ENCODE data around the gene TMPRSS13.

TMPRSS13 gene

DNA sequence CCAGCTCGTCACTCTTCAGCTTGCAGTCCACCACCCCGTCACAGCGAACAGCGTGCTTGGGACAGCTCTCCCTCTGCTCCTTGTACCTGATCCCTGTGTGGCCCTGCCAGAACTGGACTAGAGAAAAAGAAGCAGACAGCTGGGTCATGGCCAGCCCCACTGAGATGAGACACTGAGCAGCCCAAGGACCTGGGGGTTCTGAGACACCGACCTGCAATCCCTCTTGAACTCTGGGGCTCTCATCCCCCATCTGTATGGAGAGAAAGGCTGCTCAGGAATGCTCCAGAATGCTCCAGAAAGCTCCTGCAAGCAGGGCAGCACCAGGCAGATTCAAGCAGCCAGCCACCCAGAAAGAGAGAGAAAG is 14.8 kb downstream of the TMPRSS13 start:
- Histone ChIP-seq H3K4me3 (ENCODE audit: low read length in 2 of 2) (no peak overlapping the region), H3K9me3 (ENCODE audit: control insufficient read depth in 2 of 2, low read length in 2 of 2) (no peaks in the 10 kb centered on the region), H3K27me3 (ENCODE audit: control insufficient read depth in 2 of 2, insufficient read depth in 2 of 2, low read length in 2 of 2) (no peaks in the 10 kb centered on the region), H3K27ac (ENCODE audit: low read depth in 2 of 2, low read length in 2 of 2) (no peak overlapping the region), H3K9ac (ENCODE audit: low read depth in 1 of 2, low read length in 2 of 2) (no peak overlapping the region), H3K4me1 (ENCODE audit: control insufficient read depth in 2 of 2, insufficient read depth in 2 of 2, low read length in 2 of 2) (no peaks in the 10 kb centered on the region), H3K36me3 (ENCODE audit: control insufficient read depth in 2 of 2, insufficient read depth in 2 of 2, low read length in 2 of 2) (no peaks in the 10 kb centered on the region)

DNA sequence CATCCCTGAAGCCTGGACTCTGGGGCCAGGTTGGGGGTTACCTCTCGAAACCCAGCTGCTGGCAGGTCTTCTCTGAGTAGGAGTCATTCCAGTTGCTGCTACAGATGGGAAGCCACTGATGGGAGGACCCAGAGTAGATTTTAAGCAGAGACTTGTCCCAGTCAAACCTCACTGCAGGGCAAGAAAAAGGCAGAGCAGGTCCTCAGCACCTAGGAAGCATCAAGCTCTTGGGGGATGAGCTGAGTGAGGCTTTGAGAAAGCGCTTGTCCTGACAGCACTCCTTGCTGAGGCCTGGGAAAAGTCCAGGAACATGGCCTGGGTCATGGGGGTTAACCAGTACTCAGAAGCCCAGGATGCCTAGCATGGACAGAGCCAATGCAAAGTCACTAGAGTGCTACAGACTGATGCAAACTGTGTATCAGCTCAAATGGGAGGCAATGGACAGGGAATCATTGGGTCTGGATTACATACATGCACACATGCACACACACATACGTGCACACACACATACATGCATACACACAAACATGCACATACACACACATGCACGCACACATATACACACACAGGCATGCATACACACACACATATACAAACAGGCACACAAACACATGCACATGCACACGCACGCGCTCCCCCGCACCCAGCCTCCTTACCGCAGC is 15.3 kb downstream of the TMPRSS13 start:
- Histone ChIP-seq H3K9me3 (ENCODE audit: control insufficient read depth in 2 of 2, low read length in 2 of 2) (no peaks in the 10 kb centered on the region), H3K4me3 (ENCODE audit: low read length in 2 of 2) (no peak overlapping the region), H3K27ac (ENCODE audit: low read depth in 2 of 2, low read length in 2 of 2) (no peak overlapping the region), H3K9ac (ENCODE audit: low read depth in 1 of 2, low read length in 2 of 2) (no peak overlapping the region), H3K4me1 (ENCODE audit: control insufficient read depth in 2 of 2, insufficient read depth in 2 of 2, low read length in 2 of 2) (no peaks in the 10 kb centered on the region), H3K27me3 (ENCODE audit: control insufficient read depth in 2 of 2, insufficient read depth in 2 of 2, low read length in 2 of 2) (no peaks in the 10 kb centered on the region), H3K36me3 (ENCODE audit: control insufficient read depth in 2 of 2, insufficient read depth in 2 of 2, low read length in 2 of 2) (no peaks in the 10 kb centered on the region)

DNA sequence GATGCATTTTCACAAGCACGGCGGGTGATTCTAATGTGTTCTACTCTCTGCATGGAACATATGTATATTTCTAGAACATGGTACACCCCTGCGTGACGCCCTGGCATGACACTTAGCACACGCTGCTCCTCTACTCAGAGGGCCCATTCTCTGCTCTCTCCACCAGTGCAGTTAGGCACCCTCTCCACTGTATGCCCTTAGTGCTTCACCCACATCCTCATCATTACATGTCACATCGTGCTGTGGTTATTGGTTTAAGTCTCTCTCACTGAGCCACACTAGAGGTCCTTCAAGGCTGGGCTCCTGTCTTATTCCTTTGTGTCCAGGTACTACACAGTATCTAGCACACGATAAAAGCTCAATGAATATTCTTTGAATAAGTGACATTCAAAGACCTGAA is 16.7 kb downstream of the TMPRSS13 start:
- Histone ChIP-seq H3K27ac (ENCODE audit: low read depth in 2 of 2, low read length in 2 of 2) (no peak overlapping the region), H3K9me3 (ENCODE audit: control insufficient read depth in 2 of 2, low read length in 2 of 2) (no peaks in the 10 kb centered on the region), H3K4me3 (ENCODE audit: low read length in 2 of 2) (no peak overlapping the region), H3K36me3 (ENCODE audit: control insufficient read depth in 2 of 2, insufficient read depth in 2 of 2, low read length in 2 of 2) (no peaks in the 10 kb centered on the region), H3K4me1 (ENCODE audit: control insufficient read depth in 2 of 2, insufficient read depth in 2 of 2, low read length in 2 of 2) (peaks cover 2 to 5% of the 10 kb centered on the region in 2 donors), H3K9ac (ENCODE audit: low read depth in 1 of 2, low read length in 2 of 2) (no peak overlapping the region), H3K27me3 (ENCODE audit: control insufficient read depth in 2 of 2, insufficient read depth in 2 of 2, low read length in 2 of 2) (no peaks in the 10 kb centered on the region)

DNA sequence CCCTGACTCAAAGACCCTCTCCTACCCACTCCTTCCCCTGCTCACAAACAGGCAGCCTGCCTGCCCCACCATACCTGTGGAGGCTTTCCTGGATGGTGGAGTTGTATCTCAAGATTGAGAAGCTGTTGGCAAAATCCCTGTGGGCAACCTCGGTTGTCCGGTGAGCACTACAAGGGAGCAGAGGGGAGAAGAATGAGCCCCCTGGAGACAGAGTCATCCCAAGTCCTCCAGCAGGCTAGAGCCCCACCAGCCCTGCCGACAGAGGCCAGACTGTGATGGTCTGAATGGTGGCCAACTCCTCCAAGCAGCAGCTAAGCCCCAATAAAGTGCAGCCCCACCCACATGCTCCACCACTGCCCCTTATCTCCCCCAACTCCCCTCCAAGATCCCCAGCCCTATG is 17.5 kb downstream of the TMPRSS13 start:
- Histone ChIP-seq H3K9me3 (ENCODE audit: control insufficient read depth in 2 of 2, low read length in 2 of 2) (no peaks in the 10 kb centered on the region), H3K4me3 (ENCODE audit: low read length in 2 of 2) (no peak overlapping the region), H3K9ac (ENCODE audit: low read depth in 1 of 2, low read length in 2 of 2) (no peak overlapping the region), H3K27ac (ENCODE audit: low read depth in 2 of 2, low read length in 2 of 2) (no peak overlapping the region), H3K27me3 (ENCODE audit: control insufficient read depth in 2 of 2, insufficient read depth in 2 of 2, low read length in 2 of 2) (no peaks in the 10 kb centered on the region), H3K36me3 (ENCODE audit: control insufficient read depth in 2 of 2, insufficient read depth in 2 of 2, low read length in 2 of 2) (no peaks in the 10 kb centered on the region), H3K4me1 (ENCODE audit: control insufficient read depth in 2 of 2, insufficient read depth in 2 of 2, low read length in 2 of 2) (peaks cover 4 to 6% of the 10 kb centered on the region in 2 donors)

DNA sequence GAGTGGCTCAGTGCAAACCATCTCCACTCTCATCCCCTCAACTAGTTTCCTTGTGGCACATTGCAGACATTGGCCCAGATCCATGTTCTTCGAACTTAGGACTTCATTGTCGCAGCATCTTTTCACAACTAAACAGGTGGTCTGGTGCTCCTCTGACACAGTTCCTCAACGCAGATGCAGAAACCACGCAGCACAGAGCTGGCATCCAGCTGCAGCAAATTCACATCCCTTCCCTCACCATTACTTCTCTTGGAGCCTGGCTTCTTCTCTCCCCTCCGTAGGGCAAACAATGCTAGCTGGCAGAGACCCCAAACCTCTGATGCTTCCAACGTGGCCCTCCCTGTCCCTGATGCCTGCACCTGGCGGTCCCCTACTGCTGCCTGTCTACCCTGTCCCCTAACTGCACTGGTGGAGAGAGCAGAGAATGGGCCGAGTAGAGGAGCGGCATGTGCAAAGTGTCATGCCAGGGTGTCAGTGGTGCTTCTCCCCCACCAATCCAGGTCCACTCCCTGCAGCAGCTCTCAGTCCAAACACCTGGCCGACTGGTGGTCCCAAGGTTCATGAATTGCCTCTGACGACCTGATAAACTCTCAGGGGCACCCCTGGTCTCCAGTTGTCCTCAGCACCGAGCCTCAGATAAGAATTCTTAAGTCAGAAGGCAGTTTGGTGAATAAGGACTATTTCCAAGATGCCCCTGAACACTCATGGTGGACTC is 18.1 kb downstream of the TMPRSS13 start:
- Histone ChIP-seq H3K4me3 (ENCODE audit: low read length in 2 of 2) (no peak overlapping the region), H3K27me3 (ENCODE audit: control insufficient read depth in 2 of 2, insufficient read depth in 2 of 2, low read length in 2 of 2) (no peaks in the 10 kb centered on the region), H3K36me3 (ENCODE audit: control insufficient read depth in 2 of 2, insufficient read depth in 2 of 2, low read length in 2 of 2) (no peaks in the 10 kb centered on the region), H3K4me1 (ENCODE audit: control insufficient read depth in 2 of 2, insufficient read depth in 2 of 2, low read length in 2 of 2) (peaks cover 4 to 6% of the 10 kb centered on the region in 2 donors), H3K9me3 (ENCODE audit: control insufficient read depth in 2 of 2, low read length in 2 of 2) (no peaks in the 10 kb centered on the region), H3K9ac (ENCODE audit: low read depth in 1 of 2, low read length in 2 of 2) (no peak overlapping the region), H3K27ac (ENCODE audit: low read depth in 2 of 2, low read length in 2 of 2) (no peak overlapping the region)

DNA sequence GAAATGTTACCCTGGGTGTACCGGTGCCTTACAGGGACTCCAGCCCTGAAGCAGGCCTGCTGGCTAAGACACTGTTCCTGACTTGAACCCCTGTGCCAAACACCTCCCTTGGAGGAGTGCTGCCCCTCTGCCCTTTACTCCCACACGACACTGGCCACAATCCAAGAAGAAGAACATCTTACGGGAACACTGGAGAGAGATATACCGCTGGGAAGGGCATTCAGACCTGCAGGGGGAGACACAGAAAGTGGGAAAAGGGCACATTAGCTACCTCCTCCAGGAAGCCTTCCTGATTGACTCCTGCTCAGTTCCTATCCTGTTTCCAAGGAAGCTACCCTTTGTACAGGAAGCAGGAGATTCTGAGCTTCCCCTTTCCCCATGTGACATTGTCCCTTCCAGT is 18.7 kb downstream of the TMPRSS13 start:
- H3K27ac ChIP-seq (ENCODE audit: low read depth in 2 of 2, low read length in 2 of 2) = no peak overlapping the region
- H3K4me1 ChIP-seq (ENCODE audit: control insufficient read depth in 2 of 2, insufficient read depth in 2 of 2, low read length in 2 of 2) = peaks cover 4 to 6% of the 10 kb centered on the region in 2 donors
- no peaks in the 10 kb centered on the region for H3K9me3 ChIP-seq (ENCODE audit: control insufficient read depth in 2 of 2, low read length in 2 of 2)

DNA sequence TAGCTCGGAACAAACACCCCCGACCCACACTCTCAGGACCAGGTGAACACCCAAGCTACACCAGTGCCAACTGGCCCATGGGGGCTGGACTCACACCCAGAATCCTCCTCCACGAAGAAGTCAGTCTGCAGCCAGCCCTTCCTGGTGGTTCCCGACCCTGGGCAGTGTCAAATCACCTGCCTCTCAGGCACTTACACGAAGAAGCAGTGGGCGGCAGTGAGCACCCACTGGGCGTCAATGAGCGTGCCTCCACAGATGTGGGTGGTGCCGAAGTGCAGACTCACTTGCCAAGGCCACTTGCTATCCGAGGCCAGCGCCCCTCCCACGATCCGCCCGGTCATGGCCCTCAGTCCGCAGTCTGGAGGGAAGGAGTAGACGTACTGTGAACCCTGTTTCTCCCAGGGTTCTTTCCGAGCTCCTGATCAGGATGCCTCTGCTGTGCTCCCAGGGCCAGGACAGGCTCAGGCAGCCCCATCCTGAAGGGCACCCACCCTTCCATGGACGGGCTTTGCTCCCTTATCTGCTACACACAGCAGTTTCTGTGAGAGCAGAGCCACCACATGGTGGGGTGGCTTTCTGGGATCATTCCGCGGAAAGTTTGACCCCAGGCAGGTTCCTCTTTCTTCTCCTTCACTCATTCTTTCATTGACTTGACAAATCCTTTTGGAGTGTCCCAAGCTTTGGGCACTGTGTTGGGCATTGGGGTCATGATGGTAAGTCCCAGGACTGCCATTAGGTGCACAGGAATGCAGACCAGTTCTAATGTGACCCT is 19.4 kb downstream of the TMPRSS13 start:
- Histone ChIP-seq H3K4me3 (ENCODE audit: low read length in 2 of 2) (no peak overlapping the region), H3K9me3 (ENCODE audit: control insufficient read depth in 2 of 2, low read length in 2 of 2) (no peaks in the 10 kb centered on the region), H3K27me3 (ENCODE audit: control insufficient read depth in 2 of 2, insufficient read depth in 2 of 2, low read length in 2 of 2) (no peaks in the 10 kb centered on the region), H3K36me3 (ENCODE audit: control insufficient read depth in 2 of 2, insufficient read depth in 2 of 2, low read length in 2 of 2) (no peaks in the 10 kb centered on the region), H3K4me1 (ENCODE audit: control insufficient read depth in 2 of 2, insufficient read depth in 2 of 2, low read length in 2 of 2) (peaks cover 4 to 6% of the 10 kb centered on the region in 2 donors), H3K9ac (ENCODE audit: low read depth in 1 of 2, low read length in 2 of 2) (no peak overlapping the region), H3K27ac (ENCODE audit: low read depth in 2 of 2, low read length in 2 of 2) (no peak overlapping the region)

More for the DNA sequence above, 18.7 kb downstream of the TMPRSS13 start:
- Histone ChIP-seq H3K4me3 (ENCODE audit: low read length in 2 of 2) (no peak overlapping the region), H3K27me3 (ENCODE audit: control insufficient read depth in 2 of 2, insufficient read depth in 2 of 2, low read length in 2 of 2) (no peaks in the 10 kb centered on the region), H3K36me3 (ENCODE audit: control insufficient read depth in 2 of 2, insufficient read depth in 2 of 2, low read length in 2 of 2) (no peaks in the 10 kb centered on the region), H3K9ac (ENCODE audit: low read depth in 1 of 2, low read length in 2 of 2) (no peak overlapping the region)

DNA sequence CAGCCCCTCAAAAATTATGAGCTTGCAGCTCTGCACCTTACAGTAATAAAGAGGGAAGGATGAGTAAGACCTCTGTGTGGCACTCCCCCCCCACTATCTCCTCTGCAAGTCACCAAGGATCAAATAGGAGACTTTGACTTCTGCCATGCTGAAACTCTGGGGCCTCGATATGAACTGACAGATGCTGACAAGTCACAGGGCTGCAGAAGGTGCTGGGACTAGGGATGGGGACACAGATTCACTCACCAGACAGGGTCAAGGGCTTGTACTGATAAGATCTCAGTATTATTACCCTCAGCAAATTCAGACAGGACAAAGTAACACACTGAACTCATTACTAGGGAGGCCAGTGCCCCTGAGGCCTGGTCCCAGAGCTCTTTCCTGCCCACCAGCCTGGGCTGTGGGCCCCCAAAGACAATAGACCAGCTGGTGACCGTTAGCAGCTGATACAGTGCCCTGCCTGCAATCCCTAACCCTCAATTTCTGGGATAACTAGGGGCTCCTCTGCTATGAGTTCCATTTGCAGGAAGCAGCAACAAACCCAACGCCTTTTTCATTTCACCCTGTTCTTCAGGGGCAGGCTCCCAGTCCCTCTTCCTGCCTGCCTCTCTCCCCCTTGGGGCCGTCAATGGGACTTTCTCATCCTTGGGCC is 20.1 kb downstream of the TMPRSS13 start:
- H3K27ac ChIP-seq (ENCODE audit: low read depth in 2 of 2, low read length in 2 of 2) = no peak overlapping the region
- no peaks in the 10 kb centered on the region for H3K27me3 ChIP-seq (ENCODE audit: control insufficient read depth in 2 of 2, insufficient read depth in 2 of 2, low read length in 2 of 2)
- H3K4me1 ChIP-seq (ENCODE audit: control insufficient read depth in 2 of 2, insufficient read depth in 2 of 2, low read length in 2 of 2) = peaks cover 4 to 6% of the 10 kb centered on the region in 2 donors
- H3K9me3 ChIP-seq (ENCODE audit: control insufficient read depth in 2 of 2, low read length in 2 of 2) = no peaks in the 10 kb centered on the region
- H3K9ac ChIP-seq (ENCODE audit: low read depth in 1 of 2, low read length in 2 of 2) = no peak overlapping the region
- H3K4me3 ChIP-seq (ENCODE audit: low read length in 2 of 2) = no peak overlapping the region
- H3K36me3 ChIP-seq (ENCODE audit: control insufficient read depth in 2 of 2, insufficient read depth in 2 of 2, low read length in 2 of 2) = no peaks in the 10 kb centered on the region

DNA sequence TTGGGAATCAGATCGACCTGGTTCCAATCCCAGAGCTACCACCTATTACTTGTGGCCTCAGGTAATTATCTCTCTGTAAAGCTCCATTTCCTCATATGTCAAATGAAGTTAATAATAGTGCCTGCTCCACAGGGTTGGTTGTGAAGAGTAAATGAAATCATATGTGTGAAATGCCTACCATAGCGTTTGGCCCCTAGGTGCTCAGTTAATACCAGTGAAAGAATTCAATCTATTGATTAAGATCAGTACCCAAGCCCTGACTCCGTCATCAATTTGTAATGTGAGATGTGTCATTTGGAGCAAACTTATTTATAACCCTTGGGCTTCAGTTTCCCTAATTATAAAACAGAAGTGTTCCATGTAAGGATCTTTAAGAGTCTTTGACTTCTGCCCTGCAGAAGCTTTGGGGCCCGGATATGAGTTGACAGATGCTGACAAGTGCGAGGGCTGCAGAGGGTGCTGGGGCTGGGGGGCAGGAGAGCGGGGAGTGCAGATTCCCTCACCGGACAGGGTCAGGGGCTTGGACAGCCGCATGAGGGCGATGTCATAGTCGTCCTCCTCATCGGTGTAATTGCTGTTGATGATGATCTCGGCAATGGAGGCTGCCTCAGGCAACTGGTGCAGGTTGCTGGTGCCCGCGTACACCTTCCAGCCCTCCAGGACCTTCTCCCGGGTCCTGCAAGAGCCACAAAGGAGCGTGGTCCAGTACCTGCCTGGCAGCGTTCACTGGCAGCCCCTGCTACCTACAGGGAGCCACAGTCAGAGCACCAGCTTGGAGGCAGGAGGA is 20.9 kb downstream of the TMPRSS13 start:
- Histone ChIP-seq H3K9me3 (ENCODE audit: control insufficient read depth in 2 of 2, low read length in 2 of 2) (no peaks in the 10 kb centered on the region), H3K27me3 (ENCODE audit: control insufficient read depth in 2 of 2, insufficient read depth in 2 of 2, low read length in 2 of 2) (no peaks in the 10 kb centered on the region), H3K36me3 (ENCODE audit: control insufficient read depth in 2 of 2, insufficient read depth in 2 of 2, low read length in 2 of 2) (no peaks in the 10 kb centered on the region), H3K9ac (ENCODE audit: low read depth in 1 of 2, low read length in 2 of 2) (no peak overlapping the region), H3K4me1 (ENCODE audit: control insufficient read depth in 2 of 2, insufficient read depth in 2 of 2, low read length in 2 of 2) (peaks cover 4 to 6% of the 10 kb centered on the region in 2 donors), H3K27ac (ENCODE audit: low read depth in 2 of 2, low read length in 2 of 2) (no peak overlapping the region), H3K4me3 (ENCODE audit: low read length in 2 of 2) (no peak overlapping the region)

Measured in mucosa of rectum (tissue), 2 donors.